SJCRH30 (cell line): Measurements from ENCODE around the gene OGFR. TPM values are rescaled to one million over a fixed set of nuclear protein-coding genes. Genes with fewer than 3 reads are reported as not detected.
A peak's percentile ranks its signal among the peaks of the same experiment; 100 is the strongest.

Source experiments
- DNase-seq, 2 experiments: peaks; one replicate each; pipeline ENCODE4 v3.0.0-alpha.2; 2015 to 2020
- H3K27ac ChIP-seq: fragments of 250-450 bp; sonication (Bioruptor Pico); 2 replicates; pipeline ENCODE4 v1.5.1; 2020; ENCODE audit warnings: mild to moderate bottlenecking, moderate library complexity
- H3K27me3 ChIP-seq: fragments of 250-450 bp; sonication (Bioruptor Pico); 2 replicates; pipeline ENCODE4 v1.5.1; 2020; ENCODE audit warnings: mild to moderate bottlenecking, moderate library complexity
- H3K36me3 ChIP-seq: fragments of 250-450 bp; sonication (Bioruptor Pico); 2 replicates; pipeline ENCODE4 v1.5.1; 2020; ENCODE audit warnings: mild to moderate bottlenecking, moderate library complexity
- H3K4me1 ChIP-seq: fragments of 250-450 bp; sonication (Bioruptor Pico); 2 replicates; pipeline ENCODE4 v1.5.1; 2020; ENCODE audit warnings: mild to moderate bottlenecking, moderate library complexity
- H3K4me3 ChIP-seq: fragments of 250-450 bp; sonication (Bioruptor Pico); 2 replicates; pipeline ENCODE4 v1.5.1; 2020; ENCODE audit warnings: mild to moderate bottlenecking, moderate library complexity
- H3K9me3 ChIP-seq: fragments of 250-450 bp; sonication (Bioruptor Pico); replicated peaks from 2 replicates; pipeline ENCODE4 v1.5.1; 2020; ENCODE audit warnings: mild to moderate bottlenecking, moderate library complexity
- total RNA-seq: library from RNA; depleted of rRNA; stranded (reverse); fragments of >200 nt; shearing (Covaris generic); gene quantifications from 2 replicates; pipeline ENCODE4 v1.2.3, GENCODE V29; 2014

OGFR gene
- total RNA-seq, 1 experiment from 2014 or later = 49.0 TPM

- Histone ChIP-seq H3K36me3 (peaks cover 39% of the 10 kb centered on the region), H3K27me3 (no peaks in the 10 kb centered on the region), H3K4me3 (no peak overlapping the region), H3K27ac (no peak overlapping the region), H3K4me1 (peaks cover 8% of the 10 kb centered on the region; the same call in 1 of the 2 replicates), H3K9me3 (no peaks in the 10 kb centered on the region)
- DNase-seq = peak; percentile 78 to 88
These were observed 3.7 kb downstream of the OGFR start for GRCh38 chr20:62808211-62808865.

GRCh38 chr20:62809530-62810428 lies 5.1 kb downstream of the OGFR start:
- Histone ChIP-seq H3K27me3 (no peaks in the 10 kb centered on the region), H3K27ac (no peak overlapping the region), H3K4me1 (peaks cover 8% of the 10 kb centered on the region; the same call in 1 of the 2 replicates), H3K4me3 (no peak overlapping the region), H3K9me3 (no peaks in the 10 kb centered on the region), H3K36me3 (peaks cover 39% of the 10 kb centered on the region)
- DNase-seq = no peak

GRCh38 chr20:62811320-62811719 lies 6.7 kb downstream of the OGFR start:
- no peak for DNase-seq
- Histone ChIP-seq H3K27me3 (no peaks in the 10 kb centered on the region), H3K27ac (no peak overlapping the region), H3K4me1 (no peaks in the 10 kb centered on the region; the same call in 1 of the 2 replicates), H3K36me3 (peaks cover 39% of the 10 kb centered on the region), H3K9me3 (no peaks in the 10 kb centered on the region), H3K4me3 (no peak overlapping the region)

GRCh38 chr20:62811720-62812119 lies 7.1 kb downstream of the OGFR start:
- H3K27ac ChIP-seq = no peak overlapping the region
- H3K4me3 ChIP-seq = no peak overlapping the region
- no peaks in the 10 kb centered on the region for H3K9me3 ChIP-seq
- no peak for DNase-seq
- no peaks in the 10 kb centered on the region for H3K27me3 ChIP-seq
- no peaks in the 10 kb centered on the region; the same call in 1 of the 2 replicates for H3K4me1 ChIP-seq
- peaks cover 39% of the 10 kb centered on the region for H3K36me3 ChIP-seq

GRCh38 chr20:62812181-62812906 lies 7.7 kb downstream of the OGFR start:
- Histone ChIP-seq H3K27me3 (no peaks in the 10 kb centered on the region), H3K4me1 (no peaks in the 10 kb centered on the region; the same call in 1 of the 2 replicates), H3K36me3 (peaks cover 39% of the 10 kb centered on the region), H3K4me3 (no peak overlapping the region), H3K9me3 (no peaks in the 10 kb centered on the region), H3K27ac (no peak overlapping the region)
- no peak for DNase-seq

- no peaks in the 10 kb centered on the region for H3K9me3 ChIP-seq
- H3K36me3 ChIP-seq = peaks cover 36% of the 10 kb centered on the region
- H3K27ac ChIP-seq = no peak overlapping the region
- peaks cover 5% of the 10 kb centered on the region for H3K4me1 ChIP-seq
- H3K27me3 ChIP-seq = no peaks in the 10 kb centered on the region
- no peak overlapping the region for H3K4me3 ChIP-seq
- no peak for DNase-seq
These were observed 8.2 kb downstream of the OGFR start for GRCh38 chr20:62812907-62813200.

GRCh38 chr20:62813588-62813987 lies 9.0 kb downstream of the OGFR start:
- H3K27me3 ChIP-seq = no peaks in the 10 kb centered on the region
- no peak overlapping the region for H3K27ac ChIP-seq
- no peak for DNase-seq
- no peaks in the 10 kb centered on the region for H3K9me3 ChIP-seq
- H3K4me1 ChIP-seq = peaks cover 12% of the 10 kb centered on the region
- H3K4me3 ChIP-seq = no peak overlapping the region
- H3K36me3 ChIP-seq = peaks cover 28% of the 10 kb centered on the region

- Histone ChIP-seq H3K27me3 (no peaks in the 10 kb centered on the region), H3K4me3 (no peak overlapping the region), H3K36me3 (peaks cover 25% of the 10 kb centered on the region), H3K4me1 (peaks cover 18% of the 10 kb centered on the region), H3K9me3 (no peaks in the 10 kb centered on the region), H3K27ac (no peak overlapping the region)
- no peak for DNase-seq
These were observed 9.5 kb downstream of the OGFR start for GRCh38 chr20:62814060-62814708.

GRCh38 chr20:62814709-62815065 lies 10.1 kb downstream of the OGFR start:
- DNase-seq = no peak
- peaks cover 23% of the 10 kb centered on the region for H3K4me1 ChIP-seq
- H3K36me3 ChIP-seq = peaks cover 22% of the 10 kb centered on the region
- no peaks in the 10 kb centered on the region for H3K9me3 ChIP-seq
- no peak overlapping the region for H3K4me3 ChIP-seq
- no peaks in the 10 kb centered on the region for H3K27me3 ChIP-seq
- no peak overlapping the region for H3K27ac ChIP-seq

- Histone ChIP-seq H3K4me1 (peaks cover 26% of the 10 kb centered on the region), H3K36me3 (peaks cover 15% of the 10 kb centered on the region), H3K27ac (no peak overlapping the region), H3K9me3 (no peaks in the 10 kb centered on the region), H3K4me3 (no peak overlapping the region), H3K27me3 (peaks cover 3% of the 10 kb centered on the region; the same call in 1 of the 2 replicates)
- DNase-seq = peak in 1 of 2 experiments; percentile 59
These were observed 10.7 kb downstream of the OGFR start for GRCh38 chr20:62815066-62815991.

GRCh38 chr20:62816031-62816883 lies 11.6 kb downstream of the OGFR start:
- Histone ChIP-seq H3K4me3 (no peak overlapping the region), H3K4me1 (peaks cover 26% of the 10 kb centered on the region), H3K27me3 (peaks cover 6% of the 10 kb centered on the region; the same call in 1 of the 2 replicates), H3K36me3 (peaks cover 7% of the 10 kb centered on the region), H3K27ac (no peak overlapping the region), H3K9me3 (no peaks in the 10 kb centered on the region)
- no peak for DNase-seq

- no peak within 1 kb of the TSS for H3K4me3 ChIP-seq
- peaks cover 6% of the 10 kb centered on the region; the same call in 1 of the 2 replicates for H3K27me3 ChIP-seq
These were observed 12.5 kb downstream of the OGFR start, which contains the start of gene COL9A3 for GRCh38 chr20:62816884-62817873. TSS of gene COL9A3 (plus strand) at chr20:62817050. CDS start at chr20:62817065, 15 bp downstream.

More at GRCh38 chr20:62816884-62817873, 12.5 kb downstream of the OGFR start, which contains the start of gene COL9A3:
- no peak for DNase-seq
- Histone ChIP-seq H3K27ac (peak within 1 kb of the TSS; percentile 81), H3K36me3 (peaks cover 4% of the 10 kb centered on the region), H3K4me1 (peaks cover 26% of the 10 kb centered on the region), H3K9me3 (no peaks in the 10 kb centered on the region)
